CD4-positive, CD25-positive, alpha-beta regulatory T cell (primary cell): Measurements from ENCODE around the gene VPS52. TPM values are rescaled to one million over a fixed set of nuclear protein-coding genes. Genes with fewer than 3 reads are reported as not detected.

Experiments used
- ATAC-seq, 2 donors: fragments of 150-1000 bp; cut with Tn5 transposase; one replicate each; pipeline ENCODE4 v1.10.0; 2021; ENCODE audit warnings: low read depth in 2 of 2, moderate number of reproducible peaks in 2 of 2, moderate library complexity in 1 of 2
- DNase-seq, 3 donors: peaks; one replicate each; pipeline versions ENCODE4 v3.0.0 to v3.0.0-alpha.2; 2012 to 2022; ENCODE audit warnings: mixed read lengths in 1 of 3
- H3K27ac ChIP-seq: one replicate; pipeline ENCODE4 v1.7.0; 2013; ENCODE audit warnings: mild to moderate bottlenecking, low read length; ENCODE audit not compliant: insufficient read depth, poor library complexity, severe bottlenecking
- H3K27me3 ChIP-seq: one replicate; pipeline ENCODE4 v1.7.0; 2013; ENCODE audit warnings: low read length; ENCODE audit not compliant: control insufficient read depth, insufficient read depth
- H3K36me3 ChIP-seq: one replicate; pipeline ENCODE4 v1.7.0; 2013; ENCODE audit warnings: mild to moderate bottlenecking, low read length, moderate library complexity; ENCODE audit not compliant: control insufficient read depth, insufficient read depth
- H3K4me1 ChIP-seq: 2 replicates; pipeline ENCODE4 v1.7.0; 2013; ENCODE audit warnings: mild to moderate bottlenecking, low read length; ENCODE audit not compliant: insufficient read depth, control insufficient read depth, poor library complexity, severe bottlenecking
- H3K4me3 ChIP-seq: one replicate; pipeline ENCODE4 v1.7.0; 2013; ENCODE audit warnings: low read depth, mild to moderate bottlenecking, low read length, moderate library complexity
- H3K9me3 ChIP-seq, 2 experiments: 1 replicate in 1 of 2; 2 replicates in 1 of 2; pipeline ENCODE4 v1.7.0; 2013; ENCODE audit warnings: low read length in 2 of 2, mild to moderate bottlenecking in 1 of 2, moderate library complexity in 1 of 2; ENCODE audit not compliant: control insufficient read depth in 2 of 2
- H3K27ac Mint-ChIP-seq, 3 donors: one replicate each; pipeline ENCODE4 v1.8.0; 2020 to 2022; ENCODE audit warnings: mild to moderate bottlenecking in 3 of 3, mixed read lengths in 3 of 3, moderate library complexity in 2 of 3
- H3K27me3 Mint-ChIP-seq: one replicate; pipeline ENCODE4 v1.8.0; 2022; ENCODE audit warnings: mild to moderate bottlenecking, mixed read lengths
- H3K36me3 Mint-ChIP-seq: one replicate; pipeline ENCODE4 v1.8.0; 2020; ENCODE audit warnings: mixed read lengths
- H3K4me1 Mint-ChIP-seq, 4 donors: one replicate each; pipeline ENCODE4 v1.8.0; 2020 to 2022; ENCODE audit warnings: mixed read lengths in 4 of 4, mild to moderate bottlenecking in 1 of 4
- H3K4me3 Mint-ChIP-seq, 4 donors: one replicate each; pipeline ENCODE4 v1.8.0; 2020 to 2022; ENCODE audit warnings: mild to moderate bottlenecking in 4 of 4, mixed read lengths in 4 of 4, moderate library complexity in 3 of 4
- H3K9me3 Mint-ChIP-seq, 7 donors: one replicate each; pipeline ENCODE4 v1.8.0; 2020 to 2022; ENCODE audit warnings: mixed read lengths in 7 of 7, mild to moderate bottlenecking in 3 of 7, moderate library complexity in 2 of 7
- polyA plus RNA-seq, 4 donors: library from polyadenylated mRNA; unstranded; fragments of 300-500 nt; fragmentation: Illumina TruSeq; gene quantifications; one replicate each; pipeline ENCODE4 v1.2.3, GENCODE V29; 2021
- total RNA-seq: library from RNA; stranded (reverse); gene quantifications from one replicate; pipeline ENCODE4 v1.2.3, GENCODE V29; 2022

The VPS52 gene
- total and polyA plus RNA-seq, 5 donors from 2014 or later, result 12.4 to 70.6 (median 15.1) TPM

DNA sequence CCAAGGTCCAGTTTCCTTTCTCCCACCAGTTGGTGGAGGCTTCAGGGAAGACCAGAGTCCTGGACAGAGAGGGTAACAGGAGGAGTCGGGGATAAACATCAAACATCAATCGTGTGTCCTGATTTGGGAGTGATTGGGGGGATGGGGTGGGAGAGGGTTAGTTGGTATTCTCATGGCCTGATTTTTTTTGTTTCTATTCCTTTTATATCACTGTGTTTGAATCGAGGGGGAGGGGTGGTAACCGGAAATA is 67.6 kb downstream of the VPS52 start:
- Mint-ChIP-seq H3K4me3 (peak overlapping the region; percentile 92 to 100 (median 96)), H3K9me3 (peaks cover 0 to 3% (median 0%) of the 10 kb centered on the region in 7 donors), H3K4me1 (peaks cover 9 to 75% (median 47%) of the 10 kb centered on the region in 4 donors), H3K36me3 (peaks cover 16% of the 10 kb centered on the region), H3K27me3 (no peaks in the 10 kb centered on the region), H3K27ac (peak overlapping the region in 2 of 3 donors; percentile 82 to 89)
- peak overlapping the region; percentile 69 for H3K27ac ChIP-seq
- no peak overlapping the region for H3K4me3 ChIP-seq
- DNase-seq (no peak), ATAC-seq (no peak)
- no peaks in the 10 kb centered on the region for H3K27me3 ChIP-seq
- H3K36me3 ChIP-seq, result peaks cover 19% of the 10 kb centered on the region
- peaks cover 60% of the 10 kb centered on the region for H3K4me1 ChIP-seq
- H3K9me3 ChIP-seq, result no peaks in the 10 kb centered on the region

DNA sequence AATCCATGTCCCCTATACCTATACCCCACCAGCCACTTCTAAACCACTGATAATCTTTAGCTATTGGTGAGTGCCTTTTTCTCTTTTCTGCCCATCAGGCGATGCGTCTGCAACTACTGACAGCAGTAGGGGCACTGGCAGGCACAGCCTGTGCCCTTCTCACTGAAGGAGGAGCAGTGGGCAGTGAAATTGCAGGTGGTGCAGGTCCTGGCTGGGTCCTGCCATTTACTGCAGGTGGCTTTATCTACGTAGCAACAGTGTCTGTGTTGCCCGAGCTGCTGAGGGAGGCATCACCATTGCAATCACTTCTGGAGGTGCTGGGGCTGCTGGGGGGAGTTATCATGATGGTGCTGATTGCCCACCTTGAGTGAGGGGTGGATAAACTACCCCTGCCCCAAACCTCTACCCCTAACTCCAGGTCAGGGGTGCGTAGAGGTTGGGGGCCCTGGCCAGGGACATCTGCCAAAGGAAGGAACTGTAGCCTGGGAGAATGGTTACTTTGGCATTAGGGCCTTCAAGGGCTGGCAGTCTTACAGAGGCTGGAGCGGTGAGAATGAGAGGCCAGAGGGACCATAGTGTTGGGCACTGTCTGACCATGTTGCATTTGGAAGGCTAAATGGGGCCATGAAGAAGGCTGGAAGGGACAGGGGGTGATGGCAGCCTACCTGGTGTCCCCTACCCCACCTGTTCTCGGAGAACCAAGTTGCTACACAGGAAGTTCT is 68.1 kb downstream of the VPS52 start:
- ATAC-seq (no peak), DNase-seq (no peak)
- Mint-ChIP-seq H3K27ac (peak overlapping the region in 2 of 3 donors; percentile 82 to 89), H3K9me3 (peaks cover 0 to 3% (median 0%) of the 10 kb centered on the region in 7 donors), H3K4me3 (peak overlapping the region; percentile 92 to 100 (median 96)), H3K4me1 (peaks cover 4 to 75% (median 46%) of the 10 kb centered on the region in 4 donors), H3K36me3 (peaks cover 12% of the 10 kb centered on the region), H3K27me3 (no peaks in the 10 kb centered on the region)
- Histone ChIP-seq H3K4me3 (no peak overlapping the region), H3K36me3 (peaks cover 19% of the 10 kb centered on the region), H3K4me1 (peaks cover 59% of the 10 kb centered on the region), H3K9me3 (no peaks in the 10 kb centered on the region), H3K27me3 (no peaks in the 10 kb centered on the region), H3K27ac (peak overlapping the region; percentile 69)

DNA sequence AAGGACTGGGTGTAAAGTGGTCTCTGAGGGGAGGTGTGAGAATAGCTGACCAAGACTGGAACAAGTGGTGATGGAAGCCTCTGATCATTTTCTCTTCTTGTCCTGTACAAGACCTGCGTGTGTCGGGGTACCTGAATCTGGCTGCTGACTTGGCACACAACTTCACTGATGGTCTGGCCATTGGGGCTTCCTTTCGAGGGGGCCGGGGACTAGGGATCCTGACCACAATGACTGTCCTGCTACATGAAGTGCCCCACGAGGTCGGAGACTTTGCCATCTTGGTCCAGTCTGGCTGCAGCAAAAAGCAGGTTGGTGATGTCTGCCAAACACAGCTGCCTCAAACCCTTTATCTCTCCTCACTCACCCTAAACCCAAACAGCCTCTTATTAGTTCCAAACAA is 68.9 kb downstream of the VPS52 start:
- DNase-seq, result no peak
- Mint-ChIP-seq H3K27me3 (no peaks in the 10 kb centered on the region), H3K4me1 (peaks cover 4 to 82% (median 51%) of the 10 kb centered on the region in 4 donors), H3K4me3 (peak overlapping the region; percentile 49 to 100 (median 96)), H3K27ac (peak overlapping the region in 2 of 3 donors; percentile 18 to 69), H3K9me3 (peaks cover 0 to 3% (median 0%) of the 10 kb centered on the region in 7 donors), H3K36me3 (peaks cover 12% of the 10 kb centered on the region)
- Histone ChIP-seq H3K36me3 (peaks cover 19% of the 10 kb centered on the region), H3K27me3 (no peaks in the 10 kb centered on the region), H3K27ac (no peak overlapping the region), H3K9me3 (no peaks in the 10 kb centered on the region), H3K4me3 (no peak overlapping the region), H3K4me1 (peaks cover 55% of the 10 kb centered on the region)
- ATAC-seq, result no peak

DNA sequence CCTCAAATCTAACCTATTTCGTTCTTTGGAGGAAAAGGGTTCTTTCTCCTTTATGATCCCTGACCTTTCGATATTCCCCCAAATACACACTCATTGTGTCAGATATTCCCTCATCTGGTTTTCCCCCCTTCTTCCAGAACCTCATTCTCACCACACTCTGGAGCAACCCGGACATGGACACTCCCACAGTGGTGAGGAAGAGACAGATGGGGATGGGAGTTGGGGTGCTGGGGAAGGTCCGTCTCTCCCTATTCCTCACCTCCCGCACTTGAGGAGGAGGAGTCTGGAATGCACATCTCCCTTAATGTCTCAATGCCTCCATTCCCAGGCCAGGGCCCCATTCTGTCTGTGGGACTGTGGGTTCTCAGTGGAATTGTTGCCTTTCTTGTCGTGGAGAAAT is 69.7 kb downstream of the VPS52 start:
- H3K36me3 Mint-ChIP-seq, result peaks cover 20% of the 10 kb centered on the region
- H3K4me3 Mint-ChIP-seq, result peak overlapping the region; percentile 95 to 100 (median 98)
- DNase-seq (no peak), ATAC-seq (no peak)
- H3K4me1 Mint-ChIP-seq, result peaks cover 10 to 86% (median 58%) of the 10 kb centered on the region in 4 donors
- no peaks in the 10 kb centered on the region for H3K27me3 ChIP-seq
- no peaks in the 10 kb centered on the region for H3K27me3 Mint-ChIP-seq
- H3K36me3 ChIP-seq, result peaks cover 23% of the 10 kb centered on the region
- no peaks in the 10 kb centered on the region for H3K9me3 ChIP-seq
- peaks cover 56% of the 10 kb centered on the region for H3K4me1 ChIP-seq
- H3K27ac Mint-ChIP-seq, result peak overlapping the region; percentile 20 to 98 (median 71)
- no peak overlapping the region for H3K27ac ChIP-seq
- peak overlapping the region; percentile 97 for H3K4me3 ChIP-seq
- peaks cover 0 to 3% (median 0%) of the 10 kb centered on the region in 7 donors for H3K9me3 Mint-ChIP-seq

DNA sequence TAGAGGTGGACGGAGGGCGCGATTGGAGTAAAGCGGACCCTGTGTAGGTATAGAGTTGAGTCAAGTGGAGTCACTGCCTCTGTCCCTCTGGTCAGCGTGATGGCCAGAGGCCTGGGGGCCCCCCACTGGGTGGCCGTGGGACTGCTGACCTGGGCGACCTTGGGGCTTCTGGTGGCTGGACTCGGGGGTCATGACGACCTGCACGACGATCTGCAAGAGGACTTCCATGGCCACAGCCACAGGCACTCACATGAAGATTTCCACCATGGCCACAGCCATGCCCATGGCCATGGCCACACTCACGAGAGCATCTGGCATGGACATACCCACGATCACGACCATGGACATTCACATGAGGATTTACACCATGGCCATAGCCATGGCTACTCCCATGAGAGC is 70.5 kb downstream of the VPS52 start:
- H3K36me3 ChIP-seq, result peaks cover 31% of the 10 kb centered on the region
- H3K27me3 ChIP-seq, result no peaks in the 10 kb centered on the region
- Mint-ChIP-seq H3K27ac (peak overlapping the region; percentile 98 to 99 (median 98)), H3K9me3 (peaks cover 0 to 3% (median 0%) of the 10 kb centered on the region in 7 donors), H3K4me3 (peak overlapping the region; percentile 95 to 100 (median 98)), H3K27me3 (no peaks in the 10 kb centered on the region), H3K36me3 (peaks cover 21% of the 10 kb centered on the region), H3K4me1 (peaks cover 10 to 83% (median 55%) of the 10 kb centered on the region in 4 donors)
- peak overlapping the region; percentile 97 for H3K4me3 ChIP-seq
- no peaks in the 10 kb centered on the region for H3K9me3 ChIP-seq
- peaks cover 56% of the 10 kb centered on the region for H3K4me1 ChIP-seq
- ATAC-seq (no peak), DNase-seq (no peak)
- H3K27ac ChIP-seq, result peak overlapping the region; percentile 96

Other genes starting within 250 kb of the VPS52 start
- 102 TPM for gene HLA-DPA1, start 198.2 kb downstream of the VPS52 start, total RNA-seq
- gene HLA-DPA1, start 198.2 kb downstream of the VPS52 start, polyA plus RNA-seq, result 100 to 1,000 TPM in 3 of 4 donors, 10 to 100 TPM in 1; 97.9 to 292 (median 209) TPM
- 153 TPM for gene HLA-DPB1, start 195.9 kb downstream of the VPS52 start, total RNA-seq
- gene HLA-DPB1, start 195.9 kb downstream of the VPS52 start, polyA plus RNA-seq, result 100 to 1,000 TPM; 144 to 335 (median 244) TPM
- gene COL11A2, start 79.4 kb downstream of the VPS52 start, total RNA-seq, result 0.89 TPM
- under 1 TPM in 2 of 4 donors, not detected in 2; 0.34 to 0.43 TPM for gene COL11A2, start 79.4 kb downstream of the VPS52 start, polyA plus RNA-seq
- gene RXRB, start 71.2 kb downstream of the VPS52 start, total RNA-seq, result 62.6 TPM
- 1 to 10 TPM; 7.1 to 8.9 (median 7.2) TPM for gene RXRB, start 71.2 kb downstream of the VPS52 start, polyA plus RNA-seq
- 24.1 TPM for gene SLC39A7, start 71.0 kb downstream of the VPS52 start, total RNA-seq
- 10 to 100 TPM; 11.4 to 27.3 (median 20.4) TPM for gene SLC39A7, start 71.0 kb downstream of the VPS52 start, polyA plus RNA-seq
- 8.8 TPM for gene HSD17B8, start 67.2 kb downstream of the VPS52 start, total RNA-seq
- 10 to 100 TPM; 33.3 to 53.9 (median 41.9) TPM for gene HSD17B8, start 67.2 kb downstream of the VPS52 start, polyA plus RNA-seq
- gene RING1, start 63.4 kb downstream of the VPS52 start, total RNA-seq, result 34.2 TPM
- gene RING1, start 63.4 kb downstream of the VPS52 start, polyA plus RNA-seq, result 1 to 10 TPM; 4.9 to 6.3 (median 5.5) TPM
- 2,198 TPM for gene RPS18, start 199 bp upstream of the VPS52 start, total RNA-seq
- over 10,000 TPM in 1 of 4 donors, 1,000 to 10,000 TPM in 3; 7,008 to 10,525 (median 8,528) TPM for gene RPS18, start 199 bp upstream of the VPS52 start, polyA plus RNA-seq
- gene B3GALT4, start 5.2 kb upstream of the VPS52 start, total RNA-seq, result 17.5 TPM
- gene B3GALT4, start 5.2 kb upstream of the VPS52 start, polyA plus RNA-seq, result 10 to 100 TPM; 27.5 to 35.9 (median 31.2) TPM
- gene WDR46, start 17.4 kb upstream of the VPS52 start, total RNA-seq, result 31.5 TPM
- 10 to 100 TPM; 50.6 to 54.0 (median 52.0) TPM for gene WDR46, start 17.4 kb upstream of the VPS52 start, polyA plus RNA-seq
- 20.0 TPM for gene PFDN6, start 17.7 kb upstream of the VPS52 start, total RNA-seq
- gene PFDN6, start 17.7 kb upstream of the VPS52 start, polyA plus RNA-seq, result 10 to 100 TPM; 33.7 to 47.0 (median 38.4) TPM
- 59.2 TPM for gene RGL2, start 27.1 kb upstream of the VPS52 start, total RNA-seq
- gene RGL2, start 27.1 kb upstream of the VPS52 start, polyA plus RNA-seq, result 1 to 10 TPM; 7.2 to 9.4 (median 8.1) TPM
- gene TAPBP, start 42.2 kb upstream of the VPS52 start, total RNA-seq, result 281 TPM
- gene TAPBP, start 42.2 kb upstream of the VPS52 start, polyA plus RNA-seq, result 100 to 1,000 TPM; 251 to 314 (median 262) TPM
- 19.4 TPM for gene ZBTB22, start 45.9 kb upstream of the VPS52 start, total RNA-seq
- gene ZBTB22, start 45.9 kb upstream of the VPS52 start, polyA plus RNA-seq, result 10 to 100 TPM in 2 of 4 donors, 1 to 10 TPM in 2; 8.3 to 13.5 (median 11.5) TPM
- gene DAXX, start 51.1 kb upstream of the VPS52 start, total RNA-seq, result 45.1 TPM
- 100 to 1,000 TPM in 2 of 4 donors, 10 to 100 TPM in 2; 88.0 to 104 (median 97.5) TPM for gene DAXX, start 51.1 kb upstream of the VPS52 start, polyA plus RNA-seq
- gene KIFC1, start 119.9 kb upstream of the VPS52 start, total RNA-seq, result 8.7 TPM
- 1 to 10 TPM in 3 of 4 donors, under 1 TPM in 1; 0.41 to 3.9 (median 1.3) TPM for gene KIFC1, start 119.9 kb upstream of the VPS52 start, polyA plus RNA-seq
- gene PHF1, start 139.1 kb upstream of the VPS52 start, total RNA-seq, result 403 TPM
- 10 to 100 TPM; 41.5 to 72.2 (median 64.1) TPM for gene PHF1, start 139.1 kb upstream of the VPS52 start, polyA plus RNA-seq
- gene CUTA, start 146.2 kb upstream of the VPS52 start, total RNA-seq, result 202 TPM
- 100 to 1,000 TPM; 435 to 529 (median 489) TPM for gene CUTA, start 146.2 kb upstream of the VPS52 start, polyA plus RNA-seq
- 81.4 TPM for gene SYNGAP1, start 148.2 kb upstream of the VPS52 start, total RNA-seq
- under 1 TPM; 0.48 to 0.82 (median 0.63) TPM for gene SYNGAP1, start 148.2 kb upstream of the VPS52 start, polyA plus RNA-seq
- gene ZBTB9, start 182.7 kb upstream of the VPS52 start, total RNA-seq, result 8.6 TPM
- gene ZBTB9, start 182.7 kb upstream of the VPS52 start, polyA plus RNA-seq, result 10 to 100 TPM in 1 of 4 donors, 1 to 10 TPM in 3; 4.5 to 11.7 (median 6.8) TPM